ENCODE measurements around the gene L3MBTL2. TPM values are rescaled to one million over a fixed set of nuclear protein-coding genes. Genes with fewer than 3 reads are reported as not detected.

The L3MBTL2 gene
- total RNA-seq, 1 experiment from 2014 or later: 24.7 TPM

DNA sequence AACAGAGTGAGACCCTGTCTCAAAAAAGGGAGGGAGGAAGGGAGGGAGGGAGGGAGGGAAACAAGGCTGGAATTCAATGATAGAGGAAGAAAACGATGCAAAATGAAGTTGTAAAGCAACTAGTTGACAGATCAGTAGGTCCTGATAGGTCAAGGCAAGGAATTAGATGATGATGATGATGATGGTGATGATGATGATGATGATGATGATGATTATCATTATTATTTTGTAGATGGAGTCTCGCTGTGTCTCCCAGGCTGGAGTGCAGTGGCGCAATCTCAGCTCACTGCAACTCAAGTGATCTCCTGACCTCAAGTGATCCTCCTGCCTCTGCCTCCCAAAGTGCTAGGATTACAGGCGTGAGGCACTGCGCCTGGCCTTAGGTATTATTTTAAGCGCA lies 11.3 kb upstream of the L3MBTL2 start:
- H3K4me2 ChIP-seq (ENCODE audit: low read length): no peak overlapping the region
- no peaks in the 10 kb centered on the region for H3K27me3 ChIP-seq (ENCODE audit: insufficient read depth, low read length)
- no peak overlapping the region for H2AFZ ChIP-seq (ENCODE audit: low read depth, low read length, poor library complexity, severe bottlenecking)
- H4K20me1 ChIP-seq (ENCODE audit: insufficient read depth): no peaks in the 10 kb centered on the region
- no peak for ATAC-seq
- ChIA-PET POLR2A (interaction anchor here (1.2 kb wide), 1 partner anchor 9 kb away, joined by 3 read pairs; no protein-coding TSS in a partner anchor), CTCF (no interaction called here), RAD21 (ENCODE audit: low non-redundant PET in 1 of 2, low total read pairs in 2 of 2, uncharacterized antibody in 2 of 2, unreplicated experiment in 2 of 2) (no interaction called here)
- H3K9me3 ChIP-seq (ENCODE audit: control insufficient read depth in 1 of 2, insufficient read depth in 1 of 2, low read depth in 1 of 2, low read length in 2 of 2): no peaks in the 10 kb centered on the region
- H3K9me2 ChIP-seq (ENCODE audit: insufficient read depth): no peaks in the 10 kb centered on the region
- no peak overlapping the region for H3K4me3 ChIP-seq (replicated peaks in 1 of 2; ENCODE audit: low read depth in 1 of 2, low read length in 2 of 2)
- intact Hi-C loops (cut with micrococcal nuclease): no loop called here
- no peak overlapping the region for H3K9ac ChIP-seq (ENCODE audit: low read length)
- no peak overlapping the region for H3K27ac ChIP-seq (ENCODE audit: low read depth, low read length)
- H3K79me2 ChIP-seq (ENCODE audit: insufficient read depth, low read length): no peaks in the 10 kb centered on the region
- H3K4me1 ChIP-seq (ENCODE audit: control insufficient read depth in 1 of 2, insufficient read depth in 2 of 2, low read length in 2 of 2): peaks cover 4 to 22% of the 10 kb centered on the region in 2 experiments
- no peak for DNase-seq (ENCODE audit: low read depth, low spot score)
- BruUV-seq (replicated peaks): no TSS peak
- H3K36me3 ChIP-seq (ENCODE audit: control insufficient read depth in 1 of 2, insufficient read depth in 2 of 2, low read length in 2 of 2): no peaks in the 10 kb centered on the region
- TF ChIP-seq, protein P1, sequence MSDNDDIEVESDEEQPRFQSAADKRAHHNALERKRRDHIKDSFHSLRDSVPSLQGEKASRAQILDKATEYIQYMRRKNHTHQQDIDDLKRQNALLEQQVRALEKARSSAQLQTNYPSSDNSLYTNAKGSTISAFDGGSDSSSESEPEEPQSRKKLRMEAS (IDR thresholded peaks at IDR 0.05): no peak
- TF ChIP-seq ZFX (IDR thresholded peaks at IDR 0.05) (no peak), TCF7L2 (IDR thresholded peaks at IDR 0.05; ENCODE audit: borderline replicate concordance, extremely low read depth, insufficient read depth, insufficient read length) (no peak), POLR2A (IDR thresholded peaks at IDR 0.05; ENCODE audit: borderline replicate concordance, extremely low read depth, insufficient read depth, insufficient read length) (no peak), EZH2phosphoT487 (IDR thresholded peaks at IDR 0.05; ENCODE audit: borderline replicate concordance) (no peak), EGR1 (IDR thresholded peaks at IDR 0.05; ENCODE audit: low read depth) (no peak), YY1 (IDR thresholded peaks at IDR 0.05; ENCODE audit: extremely low read depth, insufficient replicate concordance, low read depth, low read length) (no peak), CEBPB (IDR thresholded peaks at IDR 0.05; ENCODE audit: low read depth) (no peak), CTCF (IDR thresholded peaks at IDR 0.05 in 2 of 3, conservative IDR thresholded peaks at IDR 0.05 in 1 of 3; ENCODE audit: borderline replicate concordance in 1 of 3, insufficient read depth in 1 of 3, low read depth in 2 of 3, low read length in 2 of 3) (no peak), POLR2AphosphoS5 (IDR thresholded peaks at IDR 0.05; ENCODE audit: low read depth, low read length) (no peak), SIN3A (IDR thresholded peaks at IDR 0.05; ENCODE audit: low read depth) (no peak)
- TF ChIP-seq, protein P2, sequence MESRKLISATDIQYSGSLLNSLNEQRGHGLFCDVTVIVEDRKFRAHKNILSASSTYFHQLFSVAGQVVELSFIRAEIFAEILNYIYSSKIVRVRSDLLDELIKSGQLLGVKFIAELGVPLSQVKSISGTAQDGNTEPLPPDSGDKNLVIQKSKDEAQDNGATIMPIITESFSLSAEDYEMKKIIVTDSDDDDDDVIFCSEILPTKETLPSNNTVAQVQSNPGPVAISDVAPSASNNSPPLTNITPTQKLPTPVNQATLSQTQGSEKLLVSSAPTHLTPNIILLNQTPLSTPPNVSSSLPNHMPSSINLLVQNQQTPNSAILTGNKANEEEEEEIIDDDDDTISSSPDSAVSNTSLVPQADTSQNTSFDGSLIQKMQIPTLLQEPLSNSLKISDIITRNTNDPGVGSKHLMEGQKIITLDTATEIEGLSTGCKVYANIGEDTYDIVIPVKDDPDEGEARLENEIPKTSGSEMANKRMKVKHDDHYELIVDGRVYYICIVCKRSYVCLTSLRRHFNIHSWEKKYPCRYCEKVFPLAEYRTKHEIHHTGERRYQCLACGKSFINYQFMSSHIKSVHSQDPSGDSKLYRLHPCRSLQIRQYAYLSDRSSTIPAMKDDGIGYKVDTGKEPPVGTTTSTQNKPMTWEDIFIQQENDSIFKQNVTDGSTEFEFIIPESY (IDR thresholded peaks at IDR 0.05; ENCODE audit: extremely low read depth, insufficient replicate concordance, low read length): no peak
- TF ChIP-seq, protein P3, sequence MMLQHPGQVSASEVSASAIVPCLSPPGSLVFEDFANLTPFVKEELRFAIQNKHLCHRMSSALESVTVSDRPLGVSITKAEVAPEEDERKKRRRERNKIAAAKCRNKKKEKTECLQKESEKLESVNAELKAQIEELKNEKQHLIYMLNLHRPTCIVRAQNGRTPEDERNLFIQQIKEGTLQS (IDR thresholded peaks at IDR 0.05): no peak

Measured in HCT116 (cell line).